AG09309 (cell line): Measurements from ENCODE around the gene TMEM107.

Experiments
- DNase-seq: peaks from one replicate; pipeline ENCODE4 v3.0.0-alpha.2; 2010; ENCODE audit warnings: low read depth
- H3K4me3 ChIP-seq: 2 replicates; pipeline ENCODE4 v1.5.1; 2011; ENCODE audit warnings: mild to moderate bottlenecking, low read depth, low read length, moderate library complexity; ENCODE audit not compliant: control insufficient read depth
- TF ChIP-seq, protein P1 (sequence below): IDR thresholded peaks from 2 replicates; pipeline ENCODE4 v1.5.1; 2011; ENCODE audit warnings: mild to moderate bottlenecking, low read depth, low read length, inconsistent platforms; ENCODE audit not compliant: insufficient read depth, control insufficient read depth; ENCODE audit errors: missing control alignments

Gene TMEM107

DNA sequence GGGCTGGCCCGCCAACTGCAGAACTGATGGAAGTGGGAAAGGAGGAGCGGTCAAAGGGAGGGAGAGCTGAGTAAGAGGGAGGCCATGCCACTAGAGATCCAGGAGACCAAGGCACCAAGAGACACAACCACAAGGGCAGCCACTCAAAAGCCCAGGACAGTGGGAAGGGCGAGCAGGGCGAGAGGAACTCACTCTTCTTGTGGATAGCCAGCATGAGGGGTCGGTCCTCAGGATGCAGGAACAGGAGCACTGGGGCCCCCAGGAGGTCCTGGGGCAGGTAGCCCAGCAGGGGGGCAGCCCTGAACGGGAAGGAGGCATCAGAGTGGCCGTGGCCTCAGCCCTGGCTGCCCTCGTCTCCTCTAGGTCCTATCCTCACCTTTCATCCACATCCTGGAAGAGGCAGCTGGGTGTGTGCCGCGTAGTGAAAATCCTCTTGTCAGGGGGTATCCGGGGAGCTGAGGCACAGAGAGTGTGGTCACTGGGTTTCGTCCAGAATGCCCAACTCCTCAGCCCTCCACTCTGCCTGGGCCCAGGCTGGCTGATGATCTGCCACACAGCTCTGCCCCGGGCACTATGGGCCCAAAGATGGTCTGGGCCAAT is 28.3 kb downstream of the TMEM107 start:
- TF ChIP-seq, protein P1, sequence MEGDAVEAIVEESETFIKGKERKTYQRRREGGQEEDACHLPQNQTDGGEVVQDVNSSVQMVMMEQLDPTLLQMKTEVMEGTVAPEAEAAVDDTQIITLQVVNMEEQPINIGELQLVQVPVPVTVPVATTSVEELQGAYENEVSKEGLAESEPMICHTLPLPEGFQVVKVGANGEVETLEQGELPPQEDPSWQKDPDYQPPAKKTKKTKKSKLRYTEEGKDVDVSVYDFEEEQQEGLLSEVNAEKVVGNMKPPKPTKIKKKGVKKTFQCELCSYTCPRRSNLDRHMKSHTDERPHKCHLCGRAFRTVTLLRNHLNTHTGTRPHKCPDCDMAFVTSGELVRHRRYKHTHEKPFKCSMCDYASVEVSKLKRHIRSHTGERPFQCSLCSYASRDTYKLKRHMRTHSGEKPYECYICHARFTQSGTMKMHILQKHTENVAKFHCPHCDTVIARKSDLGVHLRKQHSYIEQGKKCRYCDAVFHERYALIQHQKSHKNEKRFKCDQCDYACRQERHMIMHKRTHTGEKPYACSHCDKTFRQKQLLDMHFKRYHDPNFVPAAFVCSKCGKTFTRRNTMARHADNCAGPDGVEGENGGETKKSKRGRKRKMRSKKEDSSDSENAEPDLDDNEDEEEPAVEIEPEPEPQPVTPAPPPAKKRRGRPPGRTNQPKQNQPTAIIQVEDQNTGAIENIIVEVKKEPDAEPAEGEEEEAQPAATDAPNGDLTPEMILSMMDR: no peak
- DNase-seq: no peak
- no peak overlapping the region for H3K4me3 ChIP-seq

DNA sequence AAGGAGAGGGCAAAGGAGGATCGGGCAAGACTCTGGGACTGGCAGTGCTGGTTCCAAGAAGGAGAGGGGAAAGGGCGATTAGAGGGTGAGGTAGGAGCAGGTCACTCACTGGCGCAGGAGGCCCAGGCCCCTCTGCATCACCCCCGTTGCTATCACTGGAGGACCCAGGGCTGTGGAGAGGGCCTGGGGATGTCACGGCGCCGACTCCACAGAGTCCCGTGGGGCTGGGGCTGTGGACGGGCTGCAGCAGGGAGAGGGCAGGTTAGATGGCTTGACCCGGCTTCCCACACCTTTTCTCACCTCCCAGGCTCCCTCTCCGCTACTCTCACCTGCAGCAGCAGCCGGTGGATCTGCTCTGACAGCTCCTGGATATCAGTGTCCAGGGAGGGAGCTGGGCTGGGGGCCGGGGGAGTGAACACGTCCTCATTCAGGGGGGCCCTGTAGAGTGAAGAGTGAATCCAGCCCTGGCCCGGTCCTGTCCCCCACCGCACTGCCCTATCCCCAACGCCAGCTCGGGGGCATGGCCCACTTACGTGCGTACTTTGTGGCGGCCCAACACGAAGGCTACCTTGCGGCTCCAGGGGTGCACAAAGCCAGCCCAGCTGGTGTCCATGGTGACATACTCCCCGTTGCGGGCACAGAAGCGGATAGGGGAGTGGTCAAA is 28.9 kb downstream of the TMEM107 start:
- no peak for DNase-seq
- TF ChIP-seq, protein P1: no peak
- no peak overlapping the region for H3K4me3 ChIP-seq

DNA sequence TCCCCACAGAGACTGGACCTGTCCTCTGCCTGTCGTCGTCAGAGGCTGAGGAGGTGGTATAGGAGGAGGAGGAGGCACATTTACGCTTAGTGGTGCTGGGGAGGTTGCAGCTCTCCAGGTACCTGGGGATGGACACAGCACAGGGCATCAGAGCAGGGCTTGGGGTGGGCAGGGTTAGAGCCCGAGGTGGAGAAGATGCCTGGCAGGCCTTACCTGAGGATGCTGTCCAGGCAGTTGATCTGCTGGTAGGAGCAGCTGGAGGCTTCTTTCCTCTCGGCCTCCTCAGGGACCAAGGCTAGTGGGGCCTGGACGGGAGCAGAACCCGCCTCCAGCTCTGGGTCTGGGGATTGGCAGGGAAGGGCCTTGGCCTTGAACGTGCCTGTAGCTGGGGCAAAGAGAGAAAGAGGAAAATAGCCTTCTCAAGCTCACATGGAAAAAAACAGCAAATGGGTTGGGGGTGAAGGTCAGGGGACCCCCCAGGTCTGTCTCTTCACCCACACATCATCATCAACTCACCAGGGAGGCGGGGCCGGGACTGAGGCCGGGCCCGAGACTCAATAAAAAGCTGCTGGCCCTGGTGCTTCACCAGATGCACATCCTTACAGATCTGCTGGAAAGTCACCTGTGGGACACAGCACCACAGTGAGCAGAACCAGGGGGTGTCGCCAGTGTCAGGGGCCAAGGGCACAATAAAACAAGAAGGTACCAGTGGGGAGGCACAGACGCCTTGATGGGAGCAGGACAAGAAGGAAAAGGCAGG is 29.6 kb downstream of the TMEM107 start:
- H3K4me3 ChIP-seq: no peak overlapping the region
- TF ChIP-seq, protein P1: no peak
- no peak for DNase-seq

DNA sequence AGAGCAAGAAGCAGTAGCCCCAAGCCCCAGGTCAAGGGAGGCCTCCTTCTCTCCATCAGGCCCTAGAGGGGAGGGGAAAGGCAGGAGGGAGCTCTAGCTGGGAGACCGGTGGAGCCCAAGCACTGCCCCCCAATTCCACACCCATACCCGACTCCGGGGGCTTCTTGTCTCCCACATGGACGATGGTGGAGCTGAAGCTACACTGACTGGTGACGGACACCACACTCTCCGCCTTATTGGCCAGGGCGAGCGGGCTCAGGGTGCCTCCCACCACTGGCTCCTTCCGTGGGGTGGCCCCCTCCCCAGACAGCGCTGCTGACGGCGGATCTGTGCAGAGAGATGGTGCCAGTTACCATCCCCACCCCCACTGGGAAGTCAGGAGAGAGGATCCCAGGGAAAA is 30.4 kb downstream of the TMEM107 start:
- no peak for DNase-seq
- H3K4me3 ChIP-seq: no peak overlapping the region
- TF ChIP-seq, protein P1: no peak

- DNase-seq: no peak
- no peak overlapping the region for H3K4me3 ChIP-seq
- TF ChIP-seq, protein P1: no peak
Observed at GRCh38 chr17:8144401-8145231, 31.6 kb downstream of the TMEM107 start.
